Mesenteric fat pad (tissue), 1 donor: Measurements from ENCODE around the gene GALNT9. TPM values are rescaled to one million over a fixed set of nuclear protein-coding genes. Genes with fewer than 3 reads are reported as not detected.
"Not testable (repeated sequence)": the region's sequence is repeated elsewhere in the genome, so short reads cannot be mapped to it uniquely, and the experiment has no call there.

ENCODE experiments used
- DNase-seq: peaks from one replicate; pipeline ENCODE4 v3.0.0-alpha.2; 2020; ENCODE audit warnings: low spot score
- long read RNA-seq: library from polyadenylated mRNA; unstranded; transcript quantifications from one replicate; pipeline ENCODE4 v2.0.0, GENCODE V29; 2020
- total RNA-seq: library from RNA; stranded (reverse); fragmentation: NEBNext Ultra II Directional; extraction: Animal tissue kit (Norgen Biotek cat#: 25700); gene quantifications from one replicate; pipeline ENCODE4 v1.2.1, GENCODE V29; 2021
- donor health status: DM: yes; HTN: yes; CAD: no.

GALNT9 gene
- total RNA-seq: not detected
- long read RNA-seq: 0 reads

GRCh38 chr12:132329036-132329719, at the start of gene GALNT9:
TSS of gene GALNT9 (minus strand) at chr12:132329589. CDS start at chr12:132329203, 386 bp downstream.
- no peak for DNase-seq

- DNase-seq: not testable (repeated sequence)
Observed at GRCh38 chr12:132379057-132379456, 49.7 kb upstream of the GALNT9 start.

GRCh38 chr12:132377147-132377546, 47.8 kb upstream of the GALNT9 start:
- DNase-seq: no peak

GRCh38 chr12:132376464-132376830, 47.1 kb upstream of the GALNT9 start:
- no peak for DNase-seq

- no peak for DNase-seq
Observed at GRCh38 chr12:132375747-132376463, 46.5 kb upstream of the GALNT9 start.

GRCh38 chr12:132374612-132375445, 45.4 kb upstream of the GALNT9 start:
- no peak for DNase-seq

- no peak for DNase-seq
Observed at GRCh38 chr12:132373901-132374611, 44.7 kb upstream of the GALNT9 start.

- no peak for DNase-seq
Observed at GRCh38 chr12:132367852-132368251, 38.5 kb upstream of the GALNT9 start.

- DNase-seq: no peak
Observed at GRCh38 chr12:132367071-132367851, 37.9 kb upstream of the GALNT9 start.

- DNase-seq: no peak
Observed at GRCh38 chr12:132366341-132366861, 37.0 kb upstream of the GALNT9 start.

- no peak for DNase-seq
Observed at GRCh38 chr12:132365226-132365625, 35.8 kb upstream of the GALNT9 start.

GRCh38 chr12:132364348-132364902, 35.0 kb upstream of the GALNT9 start:
- DNase-seq: no peak

- no peak for DNase-seq
Observed at GRCh38 chr12:132363661-132364347, 34.4 kb upstream of the GALNT9 start.

GRCh38 chr12:132362996-132363660, 33.7 kb upstream of the GALNT9 start:
- no peak for DNase-seq

- DNase-seq: no peak
Observed at GRCh38 chr12:132360906-132361777, 31.8 kb upstream of the GALNT9 start.

- DNase-seq: no peak
Observed at GRCh38 chr12:132360410-132360809, 31.0 kb upstream of the GALNT9 start.

GRCh38 chr12:132359971-132360370, 30.6 kb upstream of the GALNT9 start:
- DNase-seq: no peak

GRCh38 chr12:132359551-132359950, 30.2 kb upstream of the GALNT9 start:
- DNase-seq: no peak
